NCI-H1105 (cell line): ENCODE data around the gene LONRF3.
"Not testable (repeated sequence)": the region's sequence is repeated elsewhere in the genome, so short reads cannot be mapped to it uniquely, and the experiment has no call there.

Source experiments
- DNase-seq: peaks from one replicate; lab custom pipeline; 2025; lab: John Stamatoyannopoulos, UW

The LONRF3 gene

DNA sequence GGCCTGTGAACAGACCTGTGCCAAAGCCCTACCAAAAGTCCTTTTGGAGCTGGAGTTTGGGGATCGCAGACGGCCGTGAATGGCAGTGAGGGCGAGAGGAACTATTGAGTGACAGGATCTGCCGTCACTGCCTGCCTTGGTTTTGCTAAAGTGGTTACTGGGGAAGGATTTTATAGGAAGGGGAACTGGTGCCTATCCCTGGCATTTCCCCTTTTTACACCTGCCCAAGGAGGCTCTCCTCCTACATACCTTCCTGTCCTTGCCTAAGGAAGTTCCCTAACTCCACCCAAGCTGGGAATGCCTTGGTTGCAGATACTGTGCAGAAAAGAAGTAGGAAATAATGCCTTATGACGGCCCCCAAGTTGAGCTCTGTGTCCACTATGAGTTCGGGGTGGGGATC lies 14.5 kb downstream of the LONRF3 start:
- no peak for DNase-seq

- DNase-seq = no peak
Measured at GRCh38 chrX:118989886-118990285, 15.5 kb downstream of the LONRF3 start.

DNA sequence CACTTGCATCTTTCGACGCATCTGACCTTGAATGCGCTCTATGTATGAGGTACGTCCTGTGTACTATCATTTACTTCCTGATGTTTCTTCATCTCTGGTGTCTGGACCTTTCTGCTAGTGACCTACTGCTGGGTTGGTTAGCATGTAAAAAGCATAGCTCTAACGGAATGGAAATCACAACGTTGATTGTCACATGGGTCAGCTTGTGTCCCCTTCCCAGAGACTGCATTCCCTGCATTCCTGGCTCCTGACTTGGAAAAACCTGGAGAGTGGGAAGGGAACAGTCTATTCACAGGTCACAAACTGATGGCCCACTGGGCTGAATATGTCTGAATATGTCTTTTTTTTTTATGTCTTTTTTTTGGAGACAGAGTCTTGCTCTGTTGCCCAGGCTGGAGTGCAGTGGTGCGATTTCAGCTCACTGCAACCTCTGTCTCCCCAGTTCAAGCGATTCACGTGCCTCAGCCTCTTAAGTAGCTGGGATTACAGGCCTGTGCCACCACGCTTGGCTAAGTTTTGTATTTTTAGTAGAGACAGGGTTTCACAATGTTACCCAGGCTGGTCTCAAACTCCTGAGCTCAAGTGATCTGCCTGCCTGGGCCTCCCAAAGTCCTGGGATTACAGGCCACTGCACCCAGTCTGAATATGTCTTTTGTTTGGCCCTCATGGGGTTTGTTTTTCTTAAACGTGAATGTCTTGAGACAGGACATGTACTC lies 16.3 kb downstream of the LONRF3 start:
- no peak for DNase-seq

- DNase-seq = not testable (repeated sequence)
Measured at GRCh38 chrX:118992441-118993121, 18.2 kb downstream of the LONRF3 start.

GRCh38 chrX:119003462-119003861 lies 29.0 kb downstream of the LONRF3 start:
- DNase-seq = no peak

GRCh38 chrX:119004920-119005524 lies 30.6 kb downstream of the LONRF3 start:
- peak; percentile 15 for DNase-seq

GRCh38 chrX:119007189-119007770 lies 32.9 kb downstream of the LONRF3 start:
- DNase-seq = no peak

DNA sequence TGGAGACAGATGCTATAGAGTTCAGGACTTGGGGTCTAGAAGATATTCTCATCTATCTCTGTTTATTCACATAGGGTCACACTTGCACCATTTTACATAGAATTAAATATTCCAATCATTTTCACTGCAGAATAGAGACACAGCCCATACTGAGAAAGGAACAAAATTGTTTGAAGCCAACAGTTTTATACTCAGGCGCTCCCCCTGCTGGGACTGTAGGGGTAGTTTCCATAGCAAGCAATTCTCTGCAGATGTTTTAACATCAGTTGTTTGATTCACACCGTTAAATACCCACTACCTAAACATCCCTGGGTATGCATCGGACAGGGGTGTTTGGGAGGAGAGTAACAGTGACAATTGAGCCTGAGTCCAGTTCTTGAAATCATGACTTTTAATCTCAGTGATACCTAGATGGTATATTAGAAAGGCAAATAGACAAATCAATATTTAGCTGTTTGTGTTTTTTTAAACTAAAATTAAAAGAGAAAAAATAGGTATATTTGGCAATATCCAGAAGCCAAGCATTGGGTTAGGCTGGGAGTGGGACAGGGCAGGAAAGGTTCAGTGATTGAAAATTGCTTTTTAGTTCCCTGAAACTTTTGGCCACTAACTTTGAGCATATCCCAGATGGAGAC lies 33.8 kb downstream of the LONRF3 start:
- DNase-seq = peak; percentile 10

GRCh38 chrX:119009071-119009470 lies 34.7 kb downstream of the LONRF3 start:
- DNase-seq = no peak

- DNase-seq = no peak
Measured at GRCh38 chrX:119010491-119010890, 36.1 kb downstream of the LONRF3 start.

GRCh38 chrX:119013164-119013563 lies 38.7 kb downstream of the LONRF3 start:
- no peak for DNase-seq

DNA sequence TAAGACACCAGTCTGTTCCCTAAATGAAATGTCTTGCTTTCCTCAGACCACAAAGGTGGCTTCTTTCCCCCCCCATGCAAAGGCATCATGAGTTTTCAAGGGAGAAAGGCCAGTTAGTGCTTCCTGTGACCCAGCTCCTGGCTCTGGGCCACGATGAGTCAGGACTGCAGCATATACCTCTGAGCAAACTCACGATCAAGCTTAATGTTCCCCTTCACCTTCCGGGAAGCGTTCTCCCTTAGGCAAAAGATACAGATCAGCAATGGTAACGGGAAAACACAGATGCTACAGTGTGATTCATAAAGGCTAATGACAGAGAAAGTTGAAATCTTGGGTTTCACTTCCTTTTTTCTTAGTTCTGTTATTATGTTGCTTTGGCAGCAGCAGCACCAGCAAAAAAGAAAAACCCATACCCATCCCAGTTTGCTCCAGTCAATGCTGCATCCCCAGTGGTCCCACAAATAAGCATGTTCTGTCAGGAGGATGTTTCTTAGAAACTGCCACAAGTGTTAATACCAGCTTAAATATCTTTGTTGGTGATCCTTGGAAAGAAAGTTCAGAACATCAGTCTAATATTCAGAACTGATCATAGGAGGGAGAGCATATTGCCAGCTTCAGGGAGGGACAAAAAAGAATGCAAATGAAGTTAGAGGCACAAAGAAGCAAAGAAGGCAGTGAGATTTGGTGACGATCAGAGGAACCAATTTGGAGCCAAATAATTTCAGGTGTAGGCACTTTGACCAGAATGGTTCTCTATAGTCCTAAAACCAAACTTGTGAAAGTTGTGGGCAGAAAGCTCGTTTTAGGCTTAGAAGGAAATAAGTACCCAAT lies 41.2 kb downstream of the LONRF3 start:
- no peak for DNase-seq

GRCh38 chrX:119017077-119017476 lies 42.7 kb downstream of the LONRF3 start:
- no peak for DNase-seq

- DNase-seq = no peak
Measured at GRCh38 chrX:119025900-119026299, 51.5 kb downstream of the LONRF3 start.

DNA sequence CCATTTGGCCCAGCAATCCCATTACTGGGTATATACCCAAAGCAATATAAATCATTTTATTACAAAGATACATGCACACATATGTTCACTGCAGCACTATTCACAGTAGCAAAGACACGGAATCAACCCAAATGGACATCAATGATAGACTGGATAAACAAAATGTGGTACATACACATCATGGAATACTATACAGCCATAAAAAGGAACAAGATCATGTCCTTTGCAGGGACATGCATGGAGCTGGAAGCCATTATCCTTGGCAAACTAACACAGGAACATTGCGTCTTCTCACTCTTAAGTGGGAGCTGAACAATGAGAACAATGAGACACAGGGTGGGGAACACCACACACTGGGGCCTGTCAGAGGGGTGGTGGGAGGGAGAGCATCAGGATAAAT lies 51.9 kb downstream of the LONRF3 start:
- not testable (repeated sequence) for DNase-seq

GRCh38 chrX:119027960-119028732 lies 53.7 kb downstream of the LONRF3 start:
- DNase-seq = not testable (repeated sequence)

GRCh38 chrX:119028733-119029330 lies 54.4 kb downstream of the LONRF3 start:
- no peak for DNase-seq

- not testable (repeated sequence) for DNase-seq
Measured at GRCh38 chrX:119029656-119030055, 55.2 kb downstream of the LONRF3 start.

DNA sequence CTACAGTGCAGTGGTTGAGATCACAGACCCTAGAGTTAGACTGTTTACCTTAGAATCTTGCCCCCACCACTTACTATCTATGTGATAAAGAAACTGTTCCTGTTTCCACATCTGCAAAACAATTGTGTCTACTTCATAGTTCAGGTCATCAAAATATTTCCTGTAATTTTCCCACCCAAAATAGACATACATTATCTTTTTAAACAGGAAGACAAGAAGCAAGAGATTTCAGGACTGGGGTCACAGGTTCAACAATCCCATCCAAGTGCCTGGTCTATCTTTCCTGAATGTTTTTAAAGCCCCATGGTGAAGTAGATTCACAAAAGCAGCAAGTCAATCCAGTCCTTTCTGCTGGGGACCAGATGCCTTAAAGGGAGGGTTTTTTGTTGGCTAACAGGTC lies 56.6 kb downstream of the LONRF3 start:
- DNase-seq = no peak
